Measurements from ENCODE around the gene CDKAL1. TPM values are rescaled to one million over a fixed set of nuclear protein-coding genes. Genes with fewer than 3 reads are reported as not detected.

CDKAL1 gene
- total and polyA plus RNA-seq, 2 of the 13 experiments (the other 11 are each of a cell fraction or from before 2014, with no cell fraction given), result 9.5 to 27.7 TPM

DNA sequence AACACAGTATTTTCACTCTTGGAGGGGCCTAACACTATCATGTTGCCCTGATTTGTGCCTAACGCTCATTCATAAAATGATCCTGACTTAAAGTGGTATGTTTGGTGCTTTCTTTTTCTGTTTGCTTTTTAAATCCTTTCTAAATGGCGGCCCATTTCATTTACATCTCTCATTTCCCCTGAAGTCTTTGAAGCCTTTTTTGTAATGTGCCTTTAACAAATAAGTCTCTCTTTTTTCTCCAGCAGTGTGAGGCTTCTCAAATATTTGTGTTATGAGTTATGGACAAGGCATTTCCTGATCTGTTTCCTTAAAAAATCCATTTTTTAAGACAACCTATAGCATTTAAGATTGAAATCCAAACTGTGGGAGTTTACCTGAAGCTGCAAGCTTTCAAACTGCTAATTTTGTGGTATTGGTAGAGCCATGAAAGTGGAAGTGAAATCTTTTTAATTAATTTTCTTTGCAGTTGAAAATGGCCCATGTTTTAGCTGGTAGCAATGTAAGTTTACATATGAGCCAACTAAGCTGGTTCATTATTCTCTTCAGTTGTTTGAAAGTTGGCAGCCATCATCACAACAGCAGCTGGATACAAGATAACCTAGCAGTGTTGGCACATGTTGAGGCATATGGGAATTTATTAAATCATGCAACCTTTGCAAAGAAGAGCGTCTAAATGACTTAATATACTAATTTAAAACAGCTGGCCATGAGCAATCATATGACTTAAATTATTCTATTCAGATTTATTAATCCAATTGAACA lies 469.7 kb downstream of the CDKAL1 start (continued):
- TF ChIP-seq, protein P1, sequence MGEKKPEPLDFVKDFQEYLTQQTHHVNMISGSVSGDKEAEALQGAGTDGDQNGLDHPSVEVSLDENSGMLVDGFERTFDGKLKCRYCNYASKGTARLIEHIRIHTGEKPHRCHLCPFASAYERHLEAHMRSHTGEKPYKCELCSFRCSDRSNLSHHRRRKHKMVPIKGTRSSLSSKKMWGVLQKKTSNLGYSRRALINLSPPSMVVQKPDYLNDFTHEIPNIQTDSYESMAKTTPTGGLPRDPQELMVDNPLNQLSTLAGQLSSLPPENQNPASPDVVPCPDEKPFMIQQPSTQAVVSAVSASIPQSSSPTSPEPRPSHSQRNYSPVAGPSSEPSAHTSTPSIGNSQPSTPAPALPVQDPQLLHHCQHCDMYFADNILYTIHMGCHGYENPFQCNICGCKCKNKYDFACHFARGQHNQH (CRISPR knock-in tag; IDR thresholded peaks at IDR 0.05), result peak; percentile 80; the same call in 1 of the 2 replicates
- no peak for TF ChIP-seq SP4 (CRISPR knock-in tag; IDR thresholded peaks at IDR 0.05)
- peak; percentile 28 for TF ChIP-seq YY1 (IDR thresholded peaks at IDR 0.05; ENCODE audit: insufficient read depth, insufficient replicate concordance, low read depth, low read length)
- no peak for TF ChIP-seq SATB2 (CRISPR knock-in tag; IDR thresholded peaks at IDR 0.05)
- no peak for TF ChIP-seq ZNF296 (CRISPR knock-in tag; conservative IDR thresholded peaks at IDR 0.05)
- no peak for TF ChIP-seq ZNF138 (CRISPR knock-in tag; IDR thresholded peaks at IDR 0.05; ENCODE audit: low read depth)
- peak; percentile 93 for TF ChIP-seq MED1 (CRISPR knock-in tag; IDR thresholded peaks at IDR 0.05)
- TF ChIP-seq, protein P2, sequence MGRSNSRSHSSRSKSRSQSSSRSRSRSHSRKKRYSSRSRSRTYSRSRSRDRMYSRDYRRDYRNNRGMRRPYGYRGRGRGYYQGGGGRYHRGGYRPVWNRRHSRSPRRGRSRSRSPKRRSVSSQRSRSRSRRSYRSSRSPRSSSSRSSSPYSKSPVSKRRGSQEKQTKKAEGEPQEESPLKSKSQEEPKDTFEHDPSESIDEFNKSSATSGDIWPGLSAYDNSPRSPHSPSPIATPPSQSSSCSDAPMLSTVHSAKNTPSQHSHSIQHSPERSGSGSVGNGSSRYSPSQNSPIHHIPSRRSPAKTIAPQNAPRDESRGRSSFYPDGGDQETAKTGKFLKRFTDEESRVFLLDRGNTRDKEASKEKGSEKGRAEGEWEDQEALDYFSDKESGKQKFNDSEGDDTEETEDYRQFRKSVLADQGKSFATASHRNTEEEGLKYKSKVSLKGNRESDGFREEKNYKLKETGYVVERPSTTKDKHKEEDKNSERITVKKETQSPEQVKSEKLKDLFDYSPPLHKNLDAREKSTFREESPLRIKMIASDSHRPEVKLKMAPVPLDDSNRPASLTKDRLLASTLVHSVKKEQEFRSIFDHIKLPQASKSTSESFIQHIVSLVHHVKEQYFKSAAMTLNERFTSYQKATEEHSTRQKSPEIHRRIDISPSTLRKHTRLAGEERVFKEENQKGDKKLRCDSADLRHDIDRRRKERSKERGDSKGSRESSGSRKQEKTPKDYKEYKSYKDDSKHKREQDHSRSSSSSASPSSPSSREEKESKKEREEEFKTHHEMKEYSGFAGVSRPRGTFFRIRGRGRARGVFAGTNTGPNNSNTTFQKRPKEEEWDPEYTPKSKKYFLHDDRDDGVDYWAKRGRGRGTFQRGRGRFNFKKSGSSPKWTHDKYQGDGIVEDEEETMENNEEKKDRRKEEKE (IDR thresholded peaks at IDR 0.05), result no peak
- TF ChIP-seq, protein P3, sequence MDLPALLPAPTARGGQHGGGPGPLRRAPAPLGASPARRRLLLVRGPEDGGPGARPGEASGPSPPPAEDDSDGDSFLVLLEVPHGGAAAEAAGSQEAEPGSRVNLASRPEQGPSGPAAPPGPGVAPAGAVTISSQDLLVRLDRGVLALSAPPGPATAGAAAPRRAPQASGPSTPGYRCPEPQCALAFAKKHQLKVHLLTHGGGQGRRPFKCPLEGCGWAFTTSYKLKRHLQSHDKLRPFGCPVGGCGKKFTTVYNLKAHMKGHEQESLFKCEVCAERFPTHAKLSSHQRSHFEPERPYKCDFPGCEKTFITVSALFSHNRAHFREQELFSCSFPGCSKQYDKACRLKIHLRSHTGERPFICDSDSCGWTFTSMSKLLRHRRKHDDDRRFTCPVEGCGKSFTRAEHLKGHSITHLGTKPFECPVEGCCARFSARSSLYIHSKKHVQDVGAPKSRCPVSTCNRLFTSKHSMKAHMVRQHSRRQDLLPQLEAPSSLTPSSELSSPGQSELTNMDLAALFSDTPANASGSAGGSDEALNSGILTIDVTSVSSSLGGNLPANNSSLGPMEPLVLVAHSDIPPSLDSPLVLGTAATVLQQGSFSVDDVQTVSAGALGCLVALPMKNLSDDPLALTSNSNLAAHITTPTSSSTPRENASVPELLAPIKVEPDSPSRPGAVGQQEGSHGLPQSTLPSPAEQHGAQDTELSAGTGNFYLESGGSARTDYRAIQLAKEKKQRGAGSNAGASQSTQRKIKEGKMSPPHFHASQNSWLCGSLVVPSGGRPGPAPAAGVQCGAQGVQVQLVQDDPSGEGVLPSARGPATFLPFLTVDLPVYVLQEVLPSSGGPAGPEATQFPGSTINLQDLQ (CRISPR knock-in tag; IDR thresholded peaks at IDR 0.05), result no peak
- TF ChIP-seq CERS6 (CRISPR knock-in tag; IDR thresholded peaks at IDR 0.05), result no peak
- TF ChIP-seq SAFB2 (CRISPR knock-in tag; IDR thresholded peaks at IDR 0.05; ENCODE audit: borderline replicate concordance, low read depth), result no peak
- TF ChIP-seq, protein P4, sequence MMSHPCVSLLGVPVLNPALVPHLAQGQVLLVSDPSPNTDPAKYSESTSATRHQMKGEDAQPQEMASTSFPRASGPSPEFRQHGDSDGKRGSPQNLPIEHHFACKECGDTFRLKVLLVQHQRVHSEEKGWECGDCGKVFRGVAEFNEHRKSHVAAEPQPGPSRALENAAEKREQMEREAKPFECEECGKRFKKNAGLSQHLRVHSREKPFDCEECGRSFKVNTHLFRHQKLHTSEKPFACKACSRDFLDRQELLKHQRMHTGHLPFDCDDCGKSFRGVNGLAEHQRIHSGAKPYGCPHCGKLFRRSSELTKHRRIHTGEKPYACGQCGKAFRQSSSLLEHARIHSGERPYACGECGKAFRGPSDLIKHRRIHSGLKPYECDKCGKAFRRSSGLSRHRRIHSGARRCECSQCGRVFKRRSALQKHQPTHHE (CRISPR knock-in tag; IDR thresholded peaks at IDR 0.05; ENCODE audit: borderline replicate concordance), result no peak; the same call in 1 of the 2 replicates
- no peak for TF ChIP-seq ZNF543 (CRISPR knock-in tag; IDR thresholded peaks at IDR 0.05)
- TF ChIP-seq ZNF564 (CRISPR knock-in tag; IDR thresholded peaks at IDR 0.05), result no peak
- TF ChIP-seq, protein P5, sequence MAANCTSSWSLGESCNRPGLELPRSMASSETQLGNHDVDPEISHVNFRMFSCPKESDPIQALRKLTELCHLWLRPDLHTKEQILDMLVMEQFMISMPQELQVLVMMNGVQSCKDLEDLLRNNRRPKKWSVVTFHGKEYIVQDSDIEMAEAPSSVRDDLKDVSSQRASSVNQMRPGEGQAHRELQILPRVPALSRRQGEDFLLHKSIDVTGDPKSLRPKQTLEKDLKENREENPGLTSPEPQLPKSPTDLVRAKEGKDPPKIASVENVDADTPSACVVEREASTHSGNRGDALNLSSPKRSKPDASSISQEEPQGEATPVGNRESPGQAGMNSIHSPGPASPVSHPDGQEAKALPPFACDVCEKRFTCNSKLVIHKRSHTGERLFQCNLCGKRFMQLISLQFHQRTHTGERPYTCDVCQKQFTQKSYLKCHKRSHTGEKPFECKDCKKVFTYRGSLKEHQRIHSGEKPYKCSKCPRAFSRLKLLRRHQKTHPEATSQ (CRISPR knock-in tag; IDR thresholded peaks at IDR 0.05; ENCODE audit: borderline replicate concordance), result no peak; the same call in 1 of the 2 replicates
- peak; percentile 55; the same call in 1 of the 2 replicates for TF ChIP-seq ZKSCAN8 (CRISPR knock-in tag; IDR thresholded peaks at IDR 0.05; ENCODE audit: borderline replicate concordance)
- TF ChIP-seq, protein P6, sequence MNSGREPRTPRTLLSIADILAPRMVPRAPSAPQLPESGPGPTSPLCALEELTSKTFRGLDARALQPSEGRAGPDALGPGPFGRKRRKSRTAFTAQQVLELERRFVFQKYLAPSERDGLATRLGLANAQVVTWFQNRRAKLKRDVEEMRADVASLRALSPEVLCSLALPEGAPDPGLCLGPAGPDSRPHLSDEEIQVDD (CRISPR knock-in tag; IDR thresholded peaks at IDR 0.05; ENCODE audit: borderline replicate concordance), result no peak
